ENCODE measurements around the gene CEP85. TPM values are rescaled to one million over a fixed set of nuclear protein-coding genes. Genes with fewer than 3 reads are reported as not detected.

CEP85 gene
- total RNA-seq, 1 donor from 2014 or later: 10.5 TPM

- H3K27ac Mint-ChIP-seq (ENCODE audit: unreplicated experiment): no peak overlapping the region
- H3K9me3 ChIP-seq (ENCODE audit: insufficient read depth, low read depth, low read length): no peaks in the 10 kb centered on the region
- no peaks in the 10 kb centered on the region for H3K9me3 Mint-ChIP-seq (ENCODE audit: unreplicated experiment)
- no peak overlapping the region for H3K4me2 ChIP-seq (ENCODE audit: low read length)
- no peak for FAIRE-seq
- no peak overlapping the region for H3K9ac ChIP-seq (ENCODE audit: low read length)
- H3K27me3 Mint-ChIP-seq (ENCODE audit: low read depth, unreplicated experiment): peaks cover 21% of the 10 kb centered on the region
- H3K4me1 Mint-ChIP-seq (ENCODE audit: low read depth, unreplicated experiment): peaks cover 6% of the 10 kb centered on the region
- H2AFZ ChIP-seq (ENCODE audit: low read depth, low read length): no peak overlapping the region
- TF ChIP-seq, protein P1, sequence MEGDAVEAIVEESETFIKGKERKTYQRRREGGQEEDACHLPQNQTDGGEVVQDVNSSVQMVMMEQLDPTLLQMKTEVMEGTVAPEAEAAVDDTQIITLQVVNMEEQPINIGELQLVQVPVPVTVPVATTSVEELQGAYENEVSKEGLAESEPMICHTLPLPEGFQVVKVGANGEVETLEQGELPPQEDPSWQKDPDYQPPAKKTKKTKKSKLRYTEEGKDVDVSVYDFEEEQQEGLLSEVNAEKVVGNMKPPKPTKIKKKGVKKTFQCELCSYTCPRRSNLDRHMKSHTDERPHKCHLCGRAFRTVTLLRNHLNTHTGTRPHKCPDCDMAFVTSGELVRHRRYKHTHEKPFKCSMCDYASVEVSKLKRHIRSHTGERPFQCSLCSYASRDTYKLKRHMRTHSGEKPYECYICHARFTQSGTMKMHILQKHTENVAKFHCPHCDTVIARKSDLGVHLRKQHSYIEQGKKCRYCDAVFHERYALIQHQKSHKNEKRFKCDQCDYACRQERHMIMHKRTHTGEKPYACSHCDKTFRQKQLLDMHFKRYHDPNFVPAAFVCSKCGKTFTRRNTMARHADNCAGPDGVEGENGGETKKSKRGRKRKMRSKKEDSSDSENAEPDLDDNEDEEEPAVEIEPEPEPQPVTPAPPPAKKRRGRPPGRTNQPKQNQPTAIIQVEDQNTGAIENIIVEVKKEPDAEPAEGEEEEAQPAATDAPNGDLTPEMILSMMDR (IDR thresholded peaks at IDR 0.05; ENCODE audit: insufficient read depth, low read depth, low read length): no peak
- no peak for TF ChIP-seq EZH2 (IDR thresholded peaks at IDR 0.05; ENCODE audit: insufficient read depth, low read length)
- H3K36me3 Mint-ChIP-seq (ENCODE audit: low read depth, unreplicated experiment): no peaks in the 10 kb centered on the region
- no peak overlapping the region for H3K4me3 ChIP-seq (ENCODE audit: insufficient read depth, low read depth, low read length)
- peaks cover 1% of the 10 kb centered on the region for H3K4me1 ChIP-seq (ENCODE audit: insufficient read depth, low read length)
- H3K27me3 ChIP-seq (ENCODE audit: insufficient read depth, low read length): peaks cover 3% of the 10 kb centered on the region
- no peak overlapping the region for H3K4me3 Mint-ChIP-seq (ENCODE audit: unreplicated experiment)
- H3K79me2 ChIP-seq (ENCODE audit: insufficient read depth, low read length): no peaks in the 10 kb centered on the region
- H4K20me1 ChIP-seq (ENCODE audit: insufficient read depth, low read length): no peaks in the 10 kb centered on the region
- no peaks in the 10 kb centered on the region for H3K36me3 ChIP-seq (ENCODE audit: insufficient read depth, low read length)
- no peak for DNase-seq (ENCODE audit: low read depth)
- no peak overlapping the region for H3K27ac ChIP-seq (ENCODE audit: low read depth, low read length)
Measured at GRCh38 chr1:26315874-26316850, 82.2 kb downstream of the CEP85 start.

- H4K20me1 ChIP-seq (ENCODE audit: insufficient read depth, low read length): no peaks in the 10 kb centered on the region
- DNase-seq (ENCODE audit: low read depth): no peak
- Mint-ChIP-seq H3K36me3 (ENCODE audit: low read depth, unreplicated experiment) (peaks cover 1% of the 10 kb centered on the region), H3K4me1 (ENCODE audit: low read depth, unreplicated experiment) (peaks cover 7% of the 10 kb centered on the region), H3K9me3 (ENCODE audit: unreplicated experiment) (no peaks in the 10 kb centered on the region), H3K27ac (ENCODE audit: unreplicated experiment) (no peak overlapping the region), H3K4me3 (ENCODE audit: unreplicated experiment) (no peak overlapping the region), H3K27me3 (ENCODE audit: low read depth, unreplicated experiment) (peaks cover 17% of the 10 kb centered on the region)
- H3K9me3 ChIP-seq (ENCODE audit: insufficient read depth, low read depth, low read length): no peaks in the 10 kb centered on the region
- TF ChIP-seq EZH2 (IDR thresholded peaks at IDR 0.05; ENCODE audit: insufficient read depth, low read length): no peak
- TF ChIP-seq, protein P1 (IDR thresholded peaks at IDR 0.05; ENCODE audit: insufficient read depth, low read depth, low read length): no peak
- H3K79me2 ChIP-seq (ENCODE audit: insufficient read depth, low read length): no peaks in the 10 kb centered on the region
- no peak overlapping the region for H3K4me3 ChIP-seq (ENCODE audit: insufficient read depth, low read depth, low read length)
- H3K4me2 ChIP-seq (ENCODE audit: low read length): no peak overlapping the region
- no peak overlapping the region for H2AFZ ChIP-seq (ENCODE audit: low read depth, low read length)
- H3K9ac ChIP-seq (ENCODE audit: low read length): no peak overlapping the region
- H3K4me1 ChIP-seq (ENCODE audit: insufficient read depth, low read length): peaks cover 5% of the 10 kb centered on the region
- no peak overlapping the region for H3K27ac ChIP-seq (ENCODE audit: low read depth, low read length)
- peaks cover 3% of the 10 kb centered on the region for H3K27me3 ChIP-seq (ENCODE audit: insufficient read depth, low read length)
- FAIRE-seq: no peak
- H3K36me3 ChIP-seq (ENCODE audit: insufficient read depth, low read length): no peaks in the 10 kb centered on the region
Measured at GRCh38 chr1:26317146-26317545, 83.1 kb downstream of the CEP85 start.
